H1 (cell line): ENCODE results near the gene HHAT. TPM values are rescaled to one million over a fixed set of nuclear protein-coding genes. Genes with fewer than 3 reads are reported as not detected.

Experiments used
- CTCF ChIA-PET: fragments of 300-600 bp; sonication (Branson Sonifier 250); formaldehyde crosslinking; loops from one replicate; lab custom pipeline; 2021; ENCODE audit not compliant: partially characterized antibody; lab: Charles Lee
- POLR2A ChIA-PET: fragments of 300-600 bp; sonication (Branson Sonifier 250); formaldehyde crosslinking; loops from one replicate; lab custom pipeline; 2021; ENCODE audit warnings: inconsistent platforms; ENCODE audit not compliant: partially characterized antibody; lab: Charles Lee
- DNase-seq, 2 experiments: peaks; one replicate each; pipeline versions ENCODE4 v3.0.0 to v3.0.0-alpha.2; 2010 to 2022; ENCODE audit warnings: low spot score in 2 of 2, low read depth in 1 of 2, mixed read lengths in 1 of 2
- FAIRE-seq: peaks from 2 replicates; lab custom pipeline; 2011; peaks lifted over from hg19 to GRCh38; lab: Jason Lieb, UNC
- H2AFZ ChIP-seq: 2 replicates; pipeline ENCODE4 v1.8.1; 2012; ENCODE audit warnings: low read length, inconsistent platforms
- H2AK5ac ChIP-seq: 2 replicates; pipeline ENCODE4 v1.6.1; 2013; ENCODE audit warnings: low read depth, low read length
- H2BK120ac ChIP-seq: replicated peaks from 2 replicates; pipeline ENCODE3; 2013; ENCODE audit warnings: low read depth, low read length, inconsistent platforms
- H2BK12ac ChIP-seq: 2 replicates; pipeline ENCODE4 v1.6.1; 2013; ENCODE audit warnings: low read depth, low read length
- H2BK15ac ChIP-seq: 2 replicates; pipeline ENCODE4 v1.6.1; 2013; ENCODE audit warnings: low read length
- H2BK20ac ChIP-seq: 2 replicates; pipeline ENCODE4 v1.6.1; 2013; ENCODE audit warnings: low read length
- H2BK5ac ChIP-seq: 2 replicates; pipeline ENCODE4 v1.6.1; 2013; ENCODE audit warnings: low read depth, low read length
- H3K14ac ChIP-seq: 2 replicates; pipeline ENCODE4 v1.6.1; 2013; ENCODE audit warnings: inconsistent platforms; ENCODE audit not compliant: insufficient read length
- H3K18ac ChIP-seq: 2 replicates; pipeline ENCODE4 v1.6.1; 2013; ENCODE audit warnings: low read length; ENCODE audit errors: extremely low read depth
- H3K23ac ChIP-seq: 2 replicates; pipeline ENCODE4 v1.6.1; 2013; ENCODE audit warnings: inconsistent platforms; ENCODE audit not compliant: insufficient read length
- H3K23me2 ChIP-seq: 2 replicates; pipeline ENCODE4 v1.6.1; 2013; ENCODE audit warnings: low read depth, low read length
- H3K27ac ChIP-seq: 2 replicates; pipeline ENCODE4 v1.6.1; 2011; ENCODE audit warnings: low read depth, low read length, inconsistent platforms
- H3K27me3 ChIP-seq, 4 experiments: replicated peaks in 1 of 4; 1 replicate in 1 of 4; 2 replicates in 3 of 4; pipeline versions ENCODE4 v1.6.1 to v1.8.1; 2011 to 2013; ENCODE audit warnings: low read length in 3 of 4, mild to moderate bottlenecking in 3 of 4, inconsistent platforms in 2 of 4, mixed read lengths in 2 of 4, moderate library complexity in 1 of 4; ENCODE audit not compliant: control insufficient read depth in 3 of 4, insufficient read depth in 3 of 4; ENCODE audit errors: extremely low read depth in 1 of 4
- H3K36me3 ChIP-seq, 4 experiments: 2 replicates each; pipeline versions ENCODE4 v1.6.1 to v1.8.1; 2011 to 2013; ENCODE audit warnings: mild to moderate bottlenecking in 4 of 4, low read length in 3 of 4, moderate library complexity in 2 of 4, control low read depth in 1 of 4, inconsistent platforms in 1 of 4; ENCODE audit not compliant: insufficient read depth in 4 of 4, control insufficient read depth in 2 of 4
- H3K4ac ChIP-seq: replicated peaks from 2 replicates; pipeline ENCODE3; 2013; ENCODE audit warnings: low read length, low read depth, mixed read lengths, inconsistent platforms; ENCODE audit not compliant: insufficient read length
- H3K4me1 ChIP-seq, 4 experiments: replicated peaks in 1 of 4; 1 replicate in 1 of 4; 2 replicates in 3 of 4; pipeline versions ENCODE4 v1.6.1 to v1.8.1; 2011 to 2013; ENCODE audit warnings: low read length in 3 of 4, inconsistent platforms in 2 of 4, mixed read lengths in 1 of 4; ENCODE audit not compliant: insufficient read depth in 4 of 4, control insufficient read depth in 3 of 4
- H3K4me2 ChIP-seq, 2 experiments: 2 replicates each; pipeline versions ENCODE4 v1.6.1 to v1.8.1; 2011 to 2013; ENCODE audit warnings: low read depth in 2 of 2, low read length in 2 of 2, control low read depth in 1 of 2, inconsistent platforms in 1 of 2, mild to moderate bottlenecking in 1 of 2; ENCODE audit not compliant: insufficient read depth in 1 of 2
- H3K4me3 ChIP-seq, 4 experiments: fragments of 200-600, 300-600 bp in 1 of 4; sonication (generic), shearing (Covaris generic), sonication (Bioruptor Twin) in 1 of 4; 2 replicates each; pipeline versions ENCODE4 v1.5.1 to v1.8.1; 2011 to 2016; ENCODE audit warnings: low read length in 4 of 4, low read depth in 3 of 4, control low read depth in 2 of 4, inconsistent platforms in 2 of 4, mild to moderate bottlenecking in 2 of 4, mixed read lengths in 1 of 4, moderate library complexity in 1 of 4; ENCODE audit not compliant: insufficient read depth in 2 of 4; ENCODE audit errors: extremely low read depth in 1 of 4
- H3K56ac ChIP-seq: replicated peaks from 2 replicates; pipeline ENCODE3; 2013; ENCODE audit warnings: low read depth, mild to moderate bottlenecking, mixed read lengths, low read length, inconsistent platforms; ENCODE audit not compliant: insufficient read length
- H3K79me1 ChIP-seq: 2 replicates; pipeline ENCODE4 v1.6.1; 2013; ENCODE audit warnings: low read depth, low read length, control low read depth
- H3K79me2 ChIP-seq, 2 experiments: 2 replicates each; pipeline versions ENCODE4 v1.6.1 to v1.8.1; 2012 to 2013; ENCODE audit warnings: low read length in 2 of 2, mild to moderate bottlenecking in 2 of 2, inconsistent platforms in 1 of 2; ENCODE audit not compliant: insufficient read depth in 2 of 2, control insufficient read depth in 1 of 2
- H3K9ac ChIP-seq, 4 experiments: replicated peaks in 1 of 4; 1 replicate in 1 of 4; 2 replicates in 3 of 4; pipeline versions ENCODE4 v1.6.1 to v1.8.1; 2011 to 2013; ENCODE audit warnings: low read depth in 3 of 4, low read length in 3 of 4, control low read depth in 2 of 4, mild to moderate bottlenecking in 2 of 4, moderate library complexity in 2 of 4, inconsistent platforms in 1 of 4; ENCODE audit errors: extremely low read depth in 1 of 4
- H3K9me3 ChIP-seq, 2 experiments: 2 replicates each; pipeline versions ENCODE4 v1.6.1 to v1.8.1; 2012 to 2013; ENCODE audit warnings: mild to moderate bottlenecking in 2 of 2, moderate library complexity in 2 of 2, control low read depth in 1 of 2, inconsistent platforms in 1 of 2, low read depth in 1 of 2, low read length in 1 of 2, mixed read lengths in 1 of 2; ENCODE audit not compliant: insufficient read depth in 2 of 2
- H4K20me1 ChIP-seq, 2 experiments: replicated peaks in 1 of 2; 2 replicates each; pipeline versions ENCODE3 to v1.8.1; 2011 to 2013; ENCODE audit warnings: inconsistent platforms in 2 of 2, low read length in 2 of 2, mild to moderate bottlenecking in 1 of 2; ENCODE audit not compliant: insufficient read depth in 2 of 2, control insufficient read depth in 1 of 2
- H4K5ac ChIP-seq: 2 replicates; pipeline ENCODE4 v1.6.1; 2013; ENCODE audit warnings: low read length, low read depth, mixed read lengths, inconsistent platforms; ENCODE audit not compliant: insufficient read length
- H4K8ac ChIP-seq: 2 replicates; pipeline ENCODE4 v1.8.0; 2013; ENCODE audit warnings: mild to moderate bottlenecking, moderate library complexity, low read length, inconsistent platforms; ENCODE audit not compliant: insufficient read depth; ENCODE audit errors: extremely low read depth
- H4K91ac ChIP-seq: replicated peaks from 2 replicates; pipeline ENCODE3; 2013; ENCODE audit warnings: low read length, mixed read lengths, inconsistent platforms; ENCODE audit not compliant: insufficient read length
- CBX8 ChIP-seq: fragments of 300-800, 300-1000 bp; sonication (generic); IDR thresholded peaks from 2 replicates; pipeline ENCODE4 v1.7.1; 2016; ENCODE audit warnings: low read depth, low read length, borderline replicate concordance
- KDM4A ChIP-seq: IDR thresholded peaks from one replicate; pipeline ENCODE4 v1.7.1; 2012; ENCODE audit warnings: low read depth, mild to moderate bottlenecking, moderate library complexity, low read length, inconsistent platforms; ENCODE audit not compliant: severe bottlenecking
- RFX5 ChIP-seq: IDR thresholded peaks from 2 replicates; pipeline ENCODE4 v1.6.1; 2011; ENCODE audit warnings: low read depth, low read length, improper control_type of control experiment, borderline replicate concordance
- RNF2 ChIP-seq: fragments of 200-900, 300-1000 bp; sonication (generic); IDR thresholded peaks from 2 replicates; pipeline ENCODE4 v1.7.1; 2016; ENCODE audit warnings: borderline replicate concordance, low read depth, mild to moderate bottlenecking, antibody characterized with exemption, low read length; ENCODE audit not compliant: poor library complexity, severe bottlenecking; ENCODE audit errors: missing control alignments
- YY1 ChIP-seq: IDR thresholded peaks from 2 replicates; pipeline ENCODE4 v1.6.1; 2011; ENCODE audit warnings: low read depth, mild to moderate bottlenecking, low read length
- WGBS, 2 experiments: shearing (Covaris generic) in 1 of 2; methylation state at CpG; one replicate each; pipeline versions ENCODE4 v1.1.6 to v1.1.7; 2013 to 2015; ENCODE audit warnings: low lambda C conversion rate in 2 of 2, mixed read lengths in 2 of 2, inconsistent platforms in 1 of 2, low coverage in 1 of 2, missing lambda C conversion rate in 1 of 2; ENCODE audit not compliant: insufficient replicate concordance in 2 of 2, insufficient coverage in 1 of 2, insufficient read length in 1 of 2; ENCODE audit errors: extremely low coverage in 1 of 2, missing lambda C conversion rate in 1 of 2; 5-methylcytosine and 5-hydroxymethylcytosine counted together
- long read RNA-seq, 2 experiments: library from RNA in 1 of 2; library from capped mRNA in 1 of 2; stranded (forward); transcript quantifications; one replicate each; pipeline ENCODE4 v2.0.0, GENCODE V29; 2021; ENCODE audit warnings: inconsistent platforms in 1 of 2
- polyA minus RNA-seq, 3 experiments: library from RNA; depleted of rRNA, polyadenylated mRNA; stranded (reverse); fragments of >200 nt; gene quantifications; 1 replicate in 2 of 3; 2 replicates in 1 of 3; pipeline ENCODE4 v1.2.3, GENCODE V29; 2011
- polyA plus RNA-seq, 7 experiments: library from polyadenylated mRNA; depleted of rRNA in 3 of 7; stranded (reverse) in 5 of 7; unstranded in 2 of 7; fragments of >200 nt in 5 of 7; fragments of 200-250 nt in 2 of 7; gene quantifications; 1 replicate in 5 of 7; 2 replicates in 1 of 7; 4 replicates in 1 of 7; pipeline versions ENCODE4 v1.2.1 to v1.2.3, GENCODE V29; 2011 to 2013; ENCODE audit warnings: missing spikeins in 2 of 7, mixed read lengths in 2 of 7
- total RNA-seq: library from RNA; stranded (reverse); fragmentation: NEBNext Ultra II Directional; extraction: Animal tissue kit (Norgen Biotek cat#: 25700); gene quantifications from 2 replicates; pipeline ENCODE4 v1.2.1, GENCODE V29; 2021

The HHAT gene
- total RNA-seq (0.15 and 0.27 TPM in 2 replicates), polyA plus RNA-seq (2011; rRNA removed) (0.51 and 0.74 TPM in 2 replicates), polyA minus RNA-seq (2011; rRNA and poly(A)+ RNA removed) (0.50 and 1.2 TPM in 2 replicates)
- polyA plus RNA-seq (2011; cell fraction: cytosol; rRNA removed): 0.28 TPM
- polyA plus RNA-seq (2011; cell fraction: nucleus; rRNA removed): 0.43 TPM
- polyA plus RNA-seq (2012, experiment 1 of 2): 0.16 to 0.32 TPM (median 0.17 TPM) in 4 replicates
- polyA plus RNA-seq (2012, experiment 2 of 2): 0.17 TPM
- polyA plus RNA-seq (2013, experiment 1 of 2): 0.18 TPM
- 0.18 TPM for polyA plus RNA-seq (2013, experiment 2 of 2)
- polyA minus RNA-seq (2011; cell fraction: cytosol; rRNA and poly(A)+ RNA removed): not detected
- polyA minus RNA-seq (2011; cell fraction: nucleus; rRNA and poly(A)+ RNA removed): 2.4 TPM
- long read RNA-seq, experiment 1: 0 reads
- long read RNA-seq, experiment 2: 0 reads

DNA sequence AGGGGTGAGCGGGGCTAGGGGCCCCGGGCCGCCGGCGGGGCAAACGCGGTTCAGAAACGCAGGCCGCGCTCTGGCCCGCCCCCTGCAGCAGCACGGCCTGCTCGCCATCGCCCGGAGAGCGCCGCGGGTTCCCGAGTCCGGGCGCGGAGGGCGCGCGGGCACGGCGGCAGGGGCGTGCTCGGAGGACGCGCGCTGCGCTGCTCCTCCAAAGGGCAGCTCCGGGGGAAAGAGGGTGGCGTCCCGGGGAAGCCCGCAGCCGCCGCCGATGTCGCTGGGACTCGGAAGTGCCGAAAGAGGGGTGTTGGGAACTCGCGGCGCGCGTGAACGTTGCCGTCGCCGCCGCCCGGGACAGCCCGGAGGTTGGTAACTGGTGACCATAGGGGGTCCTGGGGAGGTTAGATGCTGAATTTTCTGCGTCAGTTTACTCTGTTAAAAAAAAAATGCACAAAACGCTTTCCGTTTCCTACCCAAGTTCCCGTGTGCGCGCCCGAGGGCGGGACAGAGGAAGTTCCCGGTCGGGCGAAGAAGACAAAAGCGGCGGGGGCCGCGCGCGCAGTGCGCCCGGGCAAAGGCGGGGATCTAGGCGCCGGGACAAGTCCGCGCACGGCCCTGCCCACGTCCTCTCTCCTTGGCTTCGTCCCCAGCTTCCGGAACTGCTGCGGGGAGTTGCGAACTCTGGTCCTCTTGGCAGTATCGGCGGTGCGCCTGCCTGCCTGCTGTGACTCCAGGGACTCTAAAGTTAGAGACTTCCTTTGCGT is at the start of gene HHAT:
Gene HHAT, plus strand, starts transcription at position 157 of the 758 bp plus-strand sequence. CDS start 20,074 bp downstream, outside the sequence.
- Histone ChIP-seq H3K4me3 (peak within 1 kb of the TSS; percentile 58 to 77 (median 67)), H3K56ac (no peak within 1 kb of the TSS), H3K79me1 (no peaks in the 10 kb centered on the region), H3K27me3 (peaks cover 44 to 66% (median 61%) of the 10 kb centered on the region in 4 experiments), H3K9ac (peak within 1 kb of the TSS in 3 of 4 experiments; percentile 23 to 29 (median 29); a peak in 4 of 7 replicates), H3K9me3 (no peaks in the 10 kb centered on the region), H2BK120ac (no peak within 1 kb of the TSS), H4K20me1 (peaks cover 0 to 2% of the 10 kb centered on the region in 2 experiments), H2BK20ac (no peak within 1 kb of the TSS), H4K8ac (peak within 1 kb of the TSS; percentile 83), H2BK15ac (0 out of 2 replicates have a peak within 1 kb of the TSS, but pooled peaks have one; percentile 72), H2AK5ac (no peak within 1 kb of the TSS; the same call in none of the 2 replicates), H2AFZ (peak within 1 kb of the TSS; percentile 94; the same call in 1 of the 2 replicates), H4K5ac (no peak within 1 kb of the TSS), H3K4me1 (peaks cover 0 to 5% (median 2%) of the 10 kb centered on the region in 4 experiments; a peak in 3 of 7 replicates), H2BK12ac (no peak within 1 kb of the TSS), H2BK5ac (no peak within 1 kb of the TSS; the same call in 1 of the 2 replicates), H4K91ac (peak within 1 kb of the TSS; percentile 39), H3K36me3 (no peaks in the 10 kb centered on the region), H3K79me2 (no peaks in the 10 kb centered on the region), H3K4ac (no peak within 1 kb of the TSS), H3K23me2 (peaks cover 8% of the 10 kb centered on the region), H3K27ac (no peak within 1 kb of the TSS), H3K23ac (no peak within 1 kb of the TSS), H3K4me2 (peak within 1 kb of the TSS; percentile 81 to 86), H3K18ac (peak within 1 kb of the TSS; percentile 71), H3K14ac (no peak within 1 kb of the TSS)
- DNase-seq: peak; percentile 10 to 75
- CTCF ChIA-PET: interaction anchor here (0.6 to 0.7 kb wide), 2 partner anchors 203 to 465 kb away, joined by 3 read pairs; no protein-coding TSS in a partner anchor
- 2% methylated on average over 58 of the region's 89 CpGs; no CpG with 5 or more reads in 1 of the 2 experiments for WGBS, 2 experiments
- POLR2A ChIA-PET: interaction anchor here (0.6 to 3.7 kb wide), 2 partner anchors 45 to 650 kb away, joined by 4 to 22 read pairs; no protein-coding TSS in a partner anchor
- no peak for FAIRE-seq
- TF ChIP-seq RNF2 (no peak), YY1 (no peak), KDM4A (peak; percentile 97), RFX5 (no peak), CBX8 (no peak)
